GM15510 (cell line): ENCODE data around the gene ZNF446.
A peak's percentile ranks its signal among the peaks of the same experiment; 100 is the strongest.

ENCODE experiments used
- POLR2A ChIP-seq: IDR thresholded peaks from 3 replicates; pipeline ENCODE4 v1.6.1; 2011; ENCODE audit warnings: borderline replicate concordance; ENCODE audit not compliant: insufficient read length; ENCODE audit errors: extremely low read depth

ZNF446 gene

DNA sequence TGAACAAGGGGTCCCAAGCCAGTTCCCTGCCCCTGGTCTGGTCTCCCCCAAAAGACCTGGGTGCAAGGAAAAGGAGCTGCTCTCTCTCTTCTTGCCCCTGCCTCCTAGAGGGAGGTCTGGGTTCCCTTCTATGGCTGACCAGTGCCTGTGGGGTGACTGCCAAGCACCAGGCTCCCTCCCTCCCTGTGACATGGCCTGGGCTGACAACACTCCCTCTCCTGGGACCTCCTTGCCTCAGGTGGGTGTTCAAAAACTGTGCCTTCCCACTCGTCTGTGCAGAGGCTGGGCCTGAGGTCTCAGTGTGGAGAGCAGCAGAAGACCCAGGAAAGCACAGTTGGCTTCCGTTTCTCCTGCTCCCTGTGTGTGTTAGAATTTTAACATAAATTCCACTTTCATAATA lies 4.7 kb downstream of the ZNF446 start:
- no peak for TF ChIP-seq POLR2A

DNA sequence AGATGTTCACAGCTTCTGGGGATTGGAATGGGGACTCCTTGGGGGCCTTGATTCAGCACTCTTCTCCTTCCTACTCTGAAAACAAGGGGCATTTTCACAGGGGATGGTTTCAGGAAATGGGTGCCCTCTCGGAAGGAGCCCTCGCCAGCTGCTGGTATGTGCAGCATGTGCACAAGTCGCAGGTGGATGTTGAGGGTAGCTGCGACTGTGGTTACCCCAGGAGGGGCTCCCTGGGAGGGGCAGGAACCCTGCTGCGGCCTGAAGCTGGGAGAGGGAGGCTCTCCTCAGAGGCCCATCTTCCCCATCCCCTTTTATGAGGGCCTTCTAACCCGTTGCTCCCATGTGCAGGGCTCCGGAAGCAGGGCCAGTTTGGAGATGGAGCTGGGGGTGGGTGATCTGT lies 6.2 kb downstream of the ZNF446 start:
- no peak for TF ChIP-seq POLR2A

DNA sequence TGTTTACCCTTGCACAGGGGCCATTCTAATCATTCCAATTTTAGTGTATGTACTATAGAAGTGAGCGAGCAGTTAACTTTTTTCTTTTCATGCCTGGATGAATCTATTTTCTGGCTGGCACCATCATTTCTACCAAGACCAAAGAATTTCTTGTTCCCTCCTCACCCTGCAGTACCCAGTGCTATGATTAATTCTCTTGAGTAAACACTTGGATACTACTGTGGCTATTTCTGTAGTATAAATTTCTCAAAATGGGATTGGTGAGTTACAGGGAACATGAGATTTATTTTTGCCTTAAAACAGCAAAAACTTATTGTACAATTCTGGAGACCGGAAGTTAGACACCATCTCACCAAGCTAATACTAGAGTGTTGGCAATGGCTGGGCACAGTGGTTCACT lies 7.6 kb downstream of the ZNF446 start:
- no peak for TF ChIP-seq POLR2A

DNA sequence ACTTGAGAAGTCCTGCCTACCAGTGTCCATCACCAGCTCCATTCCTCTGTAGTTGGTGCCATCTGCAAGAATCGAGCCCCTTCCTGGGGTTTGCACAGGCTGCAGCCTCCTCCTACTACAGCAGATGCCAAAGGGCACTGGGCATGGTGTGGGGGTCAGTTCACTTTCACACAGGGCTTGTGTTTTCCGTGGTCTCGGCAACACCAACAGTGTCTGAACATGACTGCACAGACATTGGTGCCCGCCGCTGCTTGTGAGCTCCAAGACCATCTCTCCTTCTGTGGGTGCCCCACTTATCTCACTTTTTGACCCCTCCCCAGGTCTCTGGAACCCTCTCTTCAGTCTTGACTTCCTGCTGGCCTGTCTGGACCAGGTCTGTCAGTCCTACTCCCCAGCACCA lies 15.2 kb downstream of the ZNF446 start:
- no peak for TF ChIP-seq POLR2A

DNA sequence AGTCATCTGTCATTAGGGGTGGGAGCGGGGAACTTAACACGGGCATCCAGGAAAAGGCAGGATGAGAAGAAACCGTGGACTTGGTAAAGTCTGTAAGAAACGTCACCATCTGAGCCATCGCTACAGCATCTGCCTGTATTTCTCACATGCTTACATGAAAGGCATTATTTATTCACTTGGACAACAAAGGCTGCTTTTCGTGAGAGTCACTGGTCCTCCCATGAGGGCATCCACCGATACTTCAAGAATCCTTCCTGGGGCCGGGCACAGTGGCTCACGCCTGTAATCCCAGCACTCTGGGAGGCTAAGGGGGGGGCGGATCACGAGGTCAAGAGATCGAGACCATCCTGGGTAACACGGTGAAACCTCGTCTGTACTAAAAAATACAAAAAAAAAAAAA lies 16.1 kb downstream of the ZNF446 start:
- no peak for TF ChIP-seq POLR2A

DNA sequence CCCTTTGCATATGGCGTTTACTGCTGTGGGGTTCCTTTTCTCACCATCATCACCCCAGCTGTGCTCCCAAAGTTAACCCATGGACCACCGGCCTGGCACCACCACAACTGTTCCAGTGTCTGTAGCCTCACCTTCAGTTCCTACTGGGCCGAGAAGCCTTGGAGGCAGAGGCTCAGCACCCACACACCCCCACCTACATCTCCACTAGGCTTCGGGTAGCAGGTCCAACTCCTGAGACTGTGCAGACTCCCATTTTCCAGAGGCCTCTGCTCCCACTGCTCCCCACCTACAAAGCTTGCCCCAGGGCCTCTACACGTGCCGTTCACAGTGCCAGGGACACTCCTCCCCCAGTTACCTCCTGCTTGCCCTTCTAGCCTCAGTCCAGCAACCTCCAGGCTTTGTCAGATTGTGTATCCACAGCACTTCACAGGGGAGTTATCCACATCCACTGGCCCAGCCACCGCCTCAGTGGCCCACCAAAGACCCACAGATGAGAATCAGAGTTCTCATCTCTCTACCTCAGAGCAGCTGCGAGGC lies 21.6 kb downstream of the ZNF446 start:
- TF ChIP-seq POLR2A: no peak

DNA sequence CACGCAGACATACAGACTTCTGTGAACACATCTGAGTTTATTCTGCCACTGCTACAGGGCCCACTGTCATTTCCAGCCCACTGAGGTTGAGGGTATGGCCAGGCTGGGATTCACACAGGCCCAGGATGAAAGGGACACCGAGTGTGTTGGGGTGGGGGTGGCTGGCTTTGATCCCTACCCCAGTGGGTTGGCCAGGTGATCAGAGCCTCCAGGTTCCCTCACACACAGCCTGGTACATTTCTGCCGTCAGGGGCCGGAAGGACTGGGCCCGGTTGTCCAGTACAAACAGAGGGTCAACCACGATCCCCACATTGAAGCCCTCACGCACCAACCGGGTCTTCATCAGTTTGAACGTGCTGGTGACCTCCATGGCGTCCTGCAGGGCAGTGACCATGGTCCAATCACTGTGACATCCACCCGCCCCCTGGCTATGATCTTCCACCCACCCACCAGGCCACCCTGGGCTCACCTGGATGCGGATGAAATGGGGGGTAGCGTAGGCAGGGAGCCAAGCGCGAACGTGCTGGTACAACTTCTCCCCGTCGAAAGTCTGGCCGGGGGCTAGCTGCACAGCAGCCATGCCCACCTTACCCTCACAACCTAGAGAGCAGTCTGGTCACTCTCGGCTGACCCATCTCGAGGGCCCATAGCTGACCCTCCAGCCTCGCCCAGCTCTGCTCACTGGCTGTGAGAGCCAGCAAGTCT lies 22.3 kb downstream of the ZNF446 start:
- TF ChIP-seq POLR2A: no peak

DNA sequence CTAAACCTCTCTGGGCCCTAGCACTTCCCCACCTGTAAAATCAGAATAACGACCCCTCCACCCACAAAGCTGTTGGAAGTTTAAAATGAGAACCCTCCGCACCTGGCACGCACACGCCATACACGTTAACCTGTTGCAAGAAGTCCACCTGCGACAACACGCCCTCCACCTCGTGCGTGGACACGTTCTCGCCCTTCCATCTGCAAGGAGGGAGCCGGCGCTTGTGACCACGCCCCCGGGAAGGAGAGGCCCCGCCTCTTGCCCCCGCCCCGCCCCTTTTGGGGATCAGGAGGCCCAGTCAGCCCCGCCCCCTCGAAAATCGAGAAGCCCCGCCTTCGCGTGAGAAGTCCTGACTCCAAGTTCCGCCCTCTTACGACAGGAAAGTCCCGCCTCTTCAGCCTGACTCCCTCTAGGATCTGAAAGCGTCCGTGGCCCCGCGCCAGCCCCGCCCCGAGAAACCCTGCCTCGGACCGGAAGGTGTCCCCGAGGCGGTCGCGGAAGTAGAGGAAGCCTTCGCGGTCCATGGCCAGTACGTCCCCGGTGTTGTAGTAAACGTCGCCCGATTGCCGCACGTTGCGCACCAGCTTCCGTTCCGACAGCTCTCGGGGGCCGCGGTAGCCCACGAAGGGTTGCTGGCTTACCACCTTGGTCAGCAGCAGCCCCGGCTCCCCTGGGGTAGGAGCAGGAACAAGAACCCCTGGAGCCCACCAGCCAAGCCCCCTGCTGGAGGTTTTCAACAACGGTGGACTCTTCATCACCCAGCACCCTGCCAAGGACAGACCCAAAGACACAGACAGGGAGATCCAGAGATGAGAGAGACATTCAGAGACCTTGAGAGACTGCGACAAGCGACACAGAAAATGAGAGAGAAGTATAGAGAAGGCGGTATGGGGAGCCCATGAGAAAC lies 23.1 kb downstream of the ZNF446 start:
- TF ChIP-seq POLR2A: peak; percentile 60

DNA sequence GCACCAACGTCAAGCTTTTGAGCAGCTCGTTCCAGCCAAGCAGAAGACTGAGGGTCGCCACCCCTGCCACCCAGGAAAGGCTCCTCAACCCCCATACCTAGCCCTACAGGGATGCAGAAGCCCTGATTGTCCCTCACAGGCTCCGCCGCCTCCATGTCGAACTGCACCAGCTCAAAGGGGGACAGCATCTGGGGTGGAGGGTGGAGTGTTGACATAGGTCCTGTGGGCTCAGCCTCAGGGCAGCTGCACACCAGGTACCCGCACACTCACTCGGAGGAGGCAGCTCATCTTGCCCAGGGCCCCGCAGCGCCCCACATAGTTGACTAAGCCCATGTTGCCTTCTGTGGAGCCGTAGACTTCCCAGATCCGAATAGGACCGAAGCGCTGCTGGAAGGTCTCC lies 24.1 kb downstream of the ZNF446 start:
- no peak for TF ChIP-seq POLR2A

DNA sequence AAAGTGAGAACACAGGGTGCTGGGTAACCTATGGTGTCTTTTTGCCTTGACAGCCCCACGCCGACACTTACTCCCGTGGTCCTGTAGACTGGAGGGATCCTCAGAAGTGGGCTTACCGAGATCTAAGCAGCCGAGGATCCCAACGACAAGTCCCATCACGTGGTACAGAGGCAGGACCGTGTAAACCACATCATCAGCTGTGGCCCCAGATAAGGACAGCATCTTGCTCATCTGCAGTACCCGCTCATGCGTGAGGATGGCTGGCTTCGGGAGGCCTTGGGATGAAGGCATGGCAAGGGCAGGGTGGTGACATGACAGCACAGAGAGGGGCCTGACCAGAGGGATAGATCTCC lies 33.6 kb downstream of the ZNF446 start:
- no peak for TF ChIP-seq POLR2A

DNA sequence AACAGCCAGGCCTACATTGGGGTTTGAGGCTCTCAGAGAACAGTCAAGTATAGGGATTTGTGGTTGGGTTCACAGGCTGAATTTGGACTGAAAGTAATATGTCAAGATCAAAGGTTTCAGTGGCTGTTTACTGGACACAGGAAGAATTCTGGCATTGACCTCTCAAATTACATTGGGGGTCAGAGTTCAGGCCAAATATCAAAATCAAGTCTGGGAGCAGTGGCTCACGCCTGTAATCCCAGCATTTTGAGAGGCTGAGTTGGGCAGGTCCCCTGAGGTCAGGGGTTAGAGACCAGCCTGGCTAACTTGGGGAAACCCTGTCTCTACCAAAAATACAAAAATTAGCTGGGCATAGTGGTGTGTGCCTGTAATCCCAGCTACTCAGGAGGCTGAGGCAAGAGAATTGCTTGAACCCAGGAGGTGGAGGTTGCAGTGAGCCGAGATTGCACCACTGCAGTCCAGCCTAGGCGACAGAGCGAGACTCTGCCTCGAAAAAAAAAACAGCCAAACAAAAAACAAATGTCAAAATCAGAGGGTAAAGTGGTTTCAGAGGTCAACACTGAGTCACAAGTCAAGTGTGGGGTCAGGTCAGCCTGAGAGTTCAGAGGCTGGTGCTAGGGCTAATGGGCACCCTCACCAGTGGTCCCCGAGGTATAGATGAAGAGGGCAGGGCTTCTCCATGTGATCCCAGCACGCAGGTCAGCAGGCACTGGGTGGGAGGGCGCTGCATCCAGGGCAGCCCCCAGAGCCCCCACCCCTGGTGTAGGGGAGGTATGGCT lies 34.1 kb downstream of the ZNF446 start:
- TF ChIP-seq POLR2A: no peak

DNA sequence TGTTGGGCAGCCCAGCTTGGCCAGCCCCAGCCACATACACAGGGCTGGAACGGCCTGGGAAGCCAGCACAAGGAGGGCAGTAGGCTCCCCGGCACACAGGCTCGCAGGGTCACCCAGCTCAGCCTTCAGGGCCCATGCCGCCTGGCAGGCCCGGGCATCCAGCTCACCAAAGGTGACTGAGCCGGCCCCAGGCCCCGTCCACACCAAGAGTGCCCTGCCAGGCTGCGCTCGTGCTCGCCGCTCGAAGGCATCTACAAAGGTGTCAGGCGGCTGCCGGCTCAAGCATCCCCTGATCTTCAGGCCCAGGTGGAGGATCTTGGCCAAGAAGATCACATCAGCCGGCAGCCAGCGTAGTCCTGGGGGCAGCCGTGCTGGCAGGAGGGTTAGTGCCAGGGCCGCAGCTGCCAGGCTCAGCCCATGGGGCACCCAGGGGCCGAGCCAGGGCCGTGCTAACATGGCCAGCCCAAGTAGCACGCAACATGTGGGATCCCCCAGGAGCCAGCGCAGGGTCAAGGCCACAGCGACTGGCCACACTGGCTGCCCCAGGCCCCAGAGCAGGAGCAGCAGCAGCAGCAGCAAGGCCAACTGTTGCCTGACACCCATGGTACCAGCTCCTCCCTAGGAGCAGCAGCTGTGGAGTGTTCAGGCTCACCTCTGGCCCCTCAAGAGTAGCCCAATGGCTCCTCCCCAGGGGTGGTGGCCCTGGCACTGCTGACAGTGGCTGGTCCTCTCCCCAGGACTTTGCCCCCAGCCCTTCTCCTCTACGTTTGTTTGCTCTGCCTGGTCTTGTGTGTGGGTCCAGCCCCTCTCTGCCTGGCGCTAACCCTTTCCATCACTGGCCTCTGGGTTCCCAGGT lies 35.4 kb downstream of the ZNF446 start, which contains the start of gene SLC27A5:
Gene SLC27A5, minus strand, starts transcription at position 640 of the 856 bp plus-strand sequence. Its CDS starts 37 bp downstream, at position 603.
- TF ChIP-seq POLR2A: no peak

DNA sequence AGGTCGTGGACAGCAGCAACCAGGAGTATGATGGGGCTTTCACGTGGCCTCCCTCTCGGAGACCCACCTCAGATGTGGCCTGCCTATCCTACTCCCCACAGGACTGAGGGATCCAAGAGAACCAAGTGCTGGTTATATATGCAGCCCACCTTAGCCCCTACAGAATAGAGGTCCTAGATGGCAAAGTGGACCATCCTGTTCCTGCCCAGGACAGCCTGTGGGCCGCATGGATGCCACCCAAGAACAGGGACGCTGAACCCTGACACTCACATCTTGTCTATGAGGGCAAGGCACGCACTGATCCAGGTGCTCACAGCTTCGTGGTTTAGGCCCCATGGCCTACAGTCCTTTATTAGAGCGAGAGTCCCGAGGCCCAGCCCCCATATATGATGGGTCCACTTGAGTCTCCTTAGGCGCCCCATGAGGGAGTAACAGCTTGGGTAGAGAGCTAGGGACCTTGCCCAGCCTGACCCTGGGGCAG lies 37.1 kb downstream of the ZNF446 start:
- no peak for TF ChIP-seq POLR2A
